HG03457 (cell line): ENCODE data around the gene APBB2.
"Not testable (repeated sequence)": the region's sequence is repeated elsewhere in the genome, so short reads cannot be mapped to it uniquely, and the experiment has no call there.

ENCODE experiments used
- ATAC-seq: cut with Tn5 transposase; IDR thresholded peaks from one replicate; pipeline ENCODE4 v1.9.1; 2021; ENCODE audit warnings: moderate number of reproducible peaks; ENCODE audit not compliant: unreplicated experiment

APBB2 gene

DNA sequence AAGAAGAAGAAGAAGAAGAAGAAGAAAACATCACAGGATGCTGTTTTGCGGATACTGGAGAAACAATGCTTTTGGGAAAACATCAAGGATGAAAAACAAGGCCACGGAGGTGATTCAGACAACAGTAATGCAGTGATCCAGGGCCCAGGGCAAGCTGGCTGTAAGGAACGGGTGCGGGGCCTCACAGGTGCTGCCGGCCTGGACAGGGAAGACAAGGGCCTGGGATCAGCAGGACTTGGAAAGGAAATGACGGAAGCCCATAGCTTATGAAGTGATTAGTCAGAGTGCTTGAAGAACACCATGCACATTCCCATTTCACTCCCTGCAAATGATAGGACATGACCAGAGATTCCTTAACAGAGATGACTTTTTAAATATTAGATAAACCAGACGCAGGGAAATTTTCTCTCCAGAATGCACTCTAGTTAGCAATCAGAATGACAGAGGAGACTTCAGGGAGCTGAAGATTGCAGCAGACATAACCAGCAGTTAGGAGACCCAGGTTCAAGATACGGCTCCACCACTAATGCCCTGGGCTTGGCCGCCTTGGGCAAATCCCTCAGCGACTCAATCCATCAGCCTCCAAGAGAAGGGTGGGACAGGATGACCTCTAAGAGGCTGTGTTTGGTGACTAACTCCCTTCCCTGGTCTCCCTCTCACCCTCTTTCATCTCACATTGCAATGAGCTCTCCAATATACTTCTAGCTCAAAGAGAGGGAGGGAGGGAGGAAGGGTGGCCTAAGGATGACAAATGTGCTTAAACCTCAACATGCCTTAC lies 54.1 kb downstream of the APBB2 start:
- ATAC-seq: no peak

- no peak for ATAC-seq
Measured at GRCh38 chr4:41158756-41159155, 55.6 kb downstream of the APBB2 start.

DNA sequence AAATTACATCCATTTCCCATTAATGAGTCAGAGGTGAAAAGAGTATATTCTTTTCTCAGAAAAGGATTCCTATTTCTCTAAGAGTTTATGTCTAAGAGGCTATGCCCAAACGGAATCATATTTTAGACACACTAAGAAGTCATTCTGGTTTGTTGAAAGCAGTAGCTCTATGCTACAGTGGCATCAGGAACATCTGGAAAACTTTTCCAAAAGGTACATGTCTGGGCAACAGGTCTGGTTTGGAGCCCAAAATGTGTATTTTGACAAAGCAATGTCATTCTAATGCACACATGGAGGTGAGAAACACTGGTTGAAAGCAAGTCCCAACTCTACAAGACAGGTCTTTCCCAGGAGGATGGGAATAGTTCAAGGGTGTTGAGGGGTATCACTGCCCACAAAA lies 56.1 kb downstream of the APBB2 start:
- ATAC-seq: no peak

DNA sequence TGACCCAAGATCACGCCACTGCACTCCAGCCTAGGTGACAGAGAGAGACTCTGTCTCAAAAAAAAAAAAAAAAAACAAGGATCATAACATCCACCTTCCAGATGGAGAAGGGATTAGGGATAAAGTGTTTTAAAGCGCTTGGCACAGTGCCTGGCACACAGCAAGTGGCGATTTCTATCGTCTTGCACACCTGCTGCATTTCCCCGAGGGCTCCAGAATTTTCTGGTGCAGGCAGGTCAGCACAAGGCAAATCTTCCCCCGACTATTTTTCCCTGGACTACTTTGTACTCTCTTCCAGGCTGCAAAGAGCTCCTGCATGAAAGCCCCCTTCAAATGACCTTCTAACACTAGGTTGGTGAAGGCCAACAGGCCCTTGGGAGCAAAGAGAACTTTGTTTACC lies 57.3 kb downstream of the APBB2 start:
- ATAC-seq: no peak

- no peak for ATAC-seq
Measured at GRCh38 chr4:41156574-41156973, 57.8 kb downstream of the APBB2 start.

DNA sequence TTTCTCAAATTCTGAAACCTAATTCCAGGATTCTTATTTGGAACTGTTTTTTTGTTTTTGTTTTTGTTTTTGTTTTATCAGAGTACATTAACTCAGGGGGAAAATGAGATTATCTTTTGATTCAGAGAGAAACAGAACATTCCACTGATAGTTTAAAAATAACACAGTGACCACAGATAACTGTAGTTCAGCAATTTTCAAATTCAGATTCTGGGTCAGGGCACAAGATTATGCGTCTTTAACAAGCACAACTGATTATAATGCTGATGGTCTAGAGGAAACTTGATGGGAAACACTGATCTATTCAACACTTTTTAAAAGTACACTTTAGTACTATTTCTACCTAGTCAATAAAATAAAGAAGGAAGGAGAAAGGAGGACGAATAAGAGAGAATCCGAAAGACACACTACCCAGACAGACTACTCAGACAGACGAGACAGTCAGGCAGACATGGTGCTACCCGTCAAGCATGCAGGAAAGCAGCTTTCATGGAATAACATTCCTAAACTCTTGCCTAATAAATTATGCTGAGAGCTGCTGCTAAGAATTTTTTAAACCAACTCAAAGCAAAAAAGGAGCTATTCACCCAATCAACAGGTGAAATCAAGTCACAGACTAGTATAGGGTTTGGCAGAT lies 59.0 kb downstream of the APBB2 start:
- ATAC-seq: no peak

DNA sequence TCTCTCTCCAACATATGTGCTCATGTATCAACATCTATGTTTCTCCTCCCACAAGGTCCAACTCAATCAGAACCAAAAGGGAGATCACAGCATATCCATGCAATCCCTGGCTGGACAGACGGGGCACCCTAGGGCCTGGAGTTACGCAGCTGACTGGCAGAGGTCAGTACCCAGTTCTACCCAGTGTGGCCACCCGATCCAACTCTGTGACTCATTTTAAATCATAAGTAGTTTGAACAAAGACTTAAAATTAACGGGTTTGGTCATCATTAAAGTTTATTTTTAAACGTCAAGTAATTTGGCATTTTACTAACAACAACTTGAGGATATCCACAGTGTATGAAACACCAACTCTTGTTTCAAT lies 59.5 kb downstream of the APBB2 start:
- no peak for ATAC-seq

DNA sequence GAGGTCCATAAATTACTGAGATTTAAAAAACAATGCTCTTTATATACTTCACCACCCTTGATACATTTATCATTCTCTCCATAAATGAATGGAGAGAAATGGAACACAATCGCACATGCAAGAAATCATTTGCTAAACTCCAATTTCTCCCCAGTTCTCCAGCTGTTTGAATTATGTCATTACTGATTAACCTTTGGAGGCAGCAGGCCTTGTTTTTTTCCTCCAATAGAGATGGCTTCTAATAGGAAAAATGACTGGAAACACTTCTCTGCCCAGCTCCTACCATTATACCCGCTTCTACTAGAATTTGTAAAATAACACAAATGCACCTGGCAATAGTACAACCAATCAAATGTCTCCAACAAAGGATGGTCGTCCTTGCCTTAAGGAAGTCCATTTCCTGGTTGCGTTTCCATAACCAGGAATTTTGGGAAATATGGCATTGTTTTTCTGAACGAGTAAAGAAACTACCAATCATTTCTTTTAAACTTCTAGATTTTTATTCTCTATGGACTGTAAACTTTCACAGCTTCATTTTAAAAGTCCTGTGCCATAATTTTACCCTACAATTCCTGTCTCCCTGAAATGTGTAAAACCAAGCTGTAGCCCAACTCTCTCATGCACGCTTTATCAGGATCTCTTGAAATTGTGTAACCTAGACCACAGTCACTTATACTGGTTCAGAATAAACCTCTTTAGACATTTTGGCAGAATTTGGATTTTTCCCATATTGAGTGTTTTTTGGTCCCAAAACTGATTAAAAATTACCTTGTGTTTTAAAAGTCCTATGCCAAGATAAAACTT lies 60.1 kb downstream of the APBB2 start:
- no peak for ATAC-seq

DNA sequence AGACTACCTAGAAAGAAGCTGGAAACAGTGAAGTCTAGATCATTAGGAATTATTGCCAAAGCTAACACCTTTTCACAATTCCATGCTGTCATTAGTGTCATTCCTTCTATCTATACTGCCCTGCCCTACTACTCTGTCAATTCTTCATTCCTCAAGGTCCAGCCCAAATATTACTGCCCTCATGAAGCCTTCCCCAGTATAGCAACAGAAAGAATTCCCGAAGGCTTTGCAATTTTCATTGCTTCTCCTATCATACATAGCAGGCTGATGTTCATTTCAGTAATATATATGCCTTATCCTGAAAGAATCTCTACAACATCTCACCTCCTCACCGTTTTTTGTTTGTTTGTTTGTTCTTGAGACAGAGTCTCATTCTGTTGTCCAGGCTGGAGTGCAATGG lies 63.9 kb downstream of the APBB2 start:
- ATAC-seq: no peak

DNA sequence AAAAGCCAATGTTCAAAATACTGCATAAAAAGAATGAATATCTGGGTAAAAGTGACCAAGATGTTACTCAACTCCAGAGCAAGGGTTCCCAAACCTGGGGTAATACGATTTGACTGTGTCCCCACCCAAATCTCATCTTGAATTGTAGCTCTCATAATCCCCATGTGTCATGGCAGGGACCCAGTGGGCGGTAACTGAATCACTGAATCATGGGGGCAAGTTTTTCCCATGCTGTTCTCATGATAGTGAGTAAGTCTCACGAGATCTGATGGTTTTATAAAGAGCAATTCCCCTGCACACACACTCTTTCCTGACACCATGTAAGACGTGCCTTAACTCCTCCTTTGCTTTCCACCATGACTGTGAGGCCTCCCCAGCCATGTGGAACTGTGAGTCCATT lies 64.8 kb downstream of the APBB2 start:
- ATAC-seq: not testable (repeated sequence)

DNA sequence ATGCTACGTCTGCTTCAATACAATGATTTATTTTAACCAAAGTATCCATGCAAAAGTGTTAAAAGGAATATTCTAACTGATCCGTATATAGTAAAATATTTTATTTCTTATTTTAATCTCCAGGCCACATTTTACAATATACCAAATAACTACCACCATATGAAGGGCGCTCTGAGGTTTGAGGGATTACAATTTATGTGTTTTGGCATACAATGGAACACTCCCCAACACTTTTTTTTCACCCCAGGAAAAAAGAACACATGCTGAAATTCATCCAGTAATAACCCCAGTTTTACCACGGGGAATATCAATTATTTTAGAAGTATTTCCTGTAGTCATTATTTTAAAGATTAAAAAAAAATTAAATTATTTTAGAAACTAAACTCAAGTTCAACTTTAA lies 65.4 kb downstream of the APBB2 start:
- ATAC-seq: no peak

- ATAC-seq: no peak
Measured at GRCh38 chr4:41148292-41148691, 66.0 kb downstream of the APBB2 start.

DNA sequence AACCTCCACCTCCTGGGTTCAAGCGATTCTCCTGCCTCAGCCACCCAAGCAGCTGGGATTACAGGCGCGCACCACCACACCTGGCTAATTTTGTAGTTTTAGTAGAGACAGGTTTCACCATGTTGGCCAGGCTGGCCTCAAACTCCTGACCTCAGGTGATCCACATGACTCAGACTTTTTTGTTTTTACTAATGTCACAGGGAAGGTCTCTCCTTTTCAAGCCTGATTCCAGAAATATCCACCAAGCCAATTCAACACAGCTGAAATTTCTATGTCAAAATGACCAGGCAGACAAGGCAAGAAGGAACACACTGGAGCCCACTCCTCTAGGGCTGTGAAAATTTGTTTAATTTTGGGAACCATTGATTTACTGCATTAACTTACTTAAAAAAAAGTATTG lies 66.8 kb downstream of the APBB2 start:
- not testable (repeated sequence) for ATAC-seq

GRCh38 chr4:41146716-41147506 lies 67.4 kb downstream of the APBB2 start:
- ATAC-seq: no peak

DNA sequence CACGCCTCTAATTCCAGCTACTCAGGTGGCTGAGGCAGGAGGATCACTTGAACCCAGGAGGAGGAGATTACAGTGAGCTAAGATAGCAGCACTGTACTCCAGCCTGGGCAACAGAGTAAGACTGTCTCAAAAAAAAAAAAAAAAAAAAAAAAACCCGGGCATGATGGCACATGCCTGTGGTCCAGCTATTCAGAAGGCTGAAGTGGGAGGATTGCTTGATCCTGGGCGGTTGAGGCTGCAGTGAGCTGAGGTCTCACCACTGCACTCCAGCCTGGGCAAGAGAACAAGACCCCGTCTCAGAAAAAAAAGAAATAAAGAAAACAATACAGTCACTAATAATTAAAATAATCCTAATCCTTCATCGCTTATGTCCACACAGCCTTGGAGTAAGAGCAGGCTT lies 68.1 kb downstream of the APBB2 start:
- no peak for ATAC-seq

- no peak for ATAC-seq
Measured at GRCh38 chr4:41145571-41146078, 68.7 kb downstream of the APBB2 start.

- ATAC-seq: no peak
Measured at GRCh38 chr4:41144812-41145211, 69.5 kb downstream of the APBB2 start.

DNA sequence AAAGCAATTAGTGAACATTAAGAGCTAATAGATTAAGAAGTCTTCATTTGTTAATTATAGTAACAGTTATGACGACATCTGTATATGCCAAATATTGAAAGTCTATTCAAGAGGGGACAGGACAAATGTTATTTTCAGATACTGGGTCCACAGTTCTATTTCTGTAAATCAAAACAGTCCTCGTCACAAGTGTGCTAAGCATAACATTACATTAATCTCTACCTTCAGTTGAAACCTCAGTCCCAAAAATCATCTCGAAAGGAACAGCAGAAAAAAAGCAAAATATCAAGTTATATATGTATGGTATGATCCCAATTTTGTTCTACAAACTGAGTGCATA lies 70.3 kb downstream of the APBB2 start:
- ATAC-seq: no peak

- ATAC-seq: no peak
Measured at GRCh38 chr4:41143311-41144039, 70.9 kb downstream of the APBB2 start.
